Measurements from ENCODE around the gene CTNND1.
A peak's percentile ranks its signal among the peaks of the same experiment; 100 is the strongest.

The CTNND1 gene

GRCh38 chr11:57792060-57792541 lies 30.5 kb downstream of the CTNND1 start:
- no peak overlapping the region for H3K4me3 ChIP-seq (ENCODE audit: low read depth, low read length)
- peaks cover 52% of the 10 kb centered on the region for H3K36me3 ChIP-seq (ENCODE audit: control insufficient read depth, insufficient read depth, low read length)
- no peaks in the 10 kb centered on the region for H3K27me3 ChIP-seq (ENCODE audit: control insufficient read depth, insufficient read depth, low read length)
- no peak overlapping the region for H3K9ac ChIP-seq (ENCODE audit: low read length)
- no peak overlapping the region for H3K27ac ChIP-seq (ENCODE audit: low read depth, low read length)
- no peaks in the 10 kb centered on the region for H3K9me3 ChIP-seq (ENCODE audit: control insufficient read depth, insufficient read depth, low read depth, low read length)
- peaks cover 32% of the 10 kb centered on the region for H3K4me1 ChIP-seq (ENCODE audit: control insufficient read depth, insufficient read depth, low read length)

- H3K9me3 ChIP-seq (ENCODE audit: control insufficient read depth, insufficient read depth, low read depth, low read length), result no peaks in the 10 kb centered on the region
- H3K27ac ChIP-seq (ENCODE audit: low read depth, low read length), result no peak overlapping the region
- no peak overlapping the region for H3K4me3 ChIP-seq (ENCODE audit: low read depth, low read length)
- H3K36me3 ChIP-seq (ENCODE audit: control insufficient read depth, insufficient read depth, low read length), result peaks cover 55% of the 10 kb centered on the region
- H3K9ac ChIP-seq (ENCODE audit: low read length), result no peak overlapping the region
- H3K4me1 ChIP-seq (ENCODE audit: control insufficient read depth, insufficient read depth, low read length), result peaks cover 24% of the 10 kb centered on the region
- no peaks in the 10 kb centered on the region for H3K27me3 ChIP-seq (ENCODE audit: control insufficient read depth, insufficient read depth, low read length)
Measured at GRCh38 chr11:57792870-57793269, 31.3 kb downstream of the CTNND1 start.

GRCh38 chr11:57793351-57794115 lies 31.9 kb downstream of the CTNND1 start:
- Histone ChIP-seq H3K9me3 (ENCODE audit: control insufficient read depth, insufficient read depth, low read depth, low read length) (no peaks in the 10 kb centered on the region), H3K9ac (ENCODE audit: low read length) (no peak overlapping the region), H3K36me3 (ENCODE audit: control insufficient read depth, insufficient read depth, low read length) (peaks cover 60% of the 10 kb centered on the region), H3K4me3 (ENCODE audit: low read depth, low read length) (no peak overlapping the region), H3K4me1 (ENCODE audit: control insufficient read depth, insufficient read depth, low read length) (peaks cover 18% of the 10 kb centered on the region), H3K27me3 (ENCODE audit: control insufficient read depth, insufficient read depth, low read length) (no peaks in the 10 kb centered on the region), H3K27ac (ENCODE audit: low read depth, low read length) (peak overlapping the region; percentile 16; the same call in 1 of the 2 replicates)

- peaks cover 11% of the 10 kb centered on the region for H3K4me1 ChIP-seq (ENCODE audit: control insufficient read depth, insufficient read depth, low read length)
- no peak overlapping the region for H3K9ac ChIP-seq (ENCODE audit: low read length)
- H3K27me3 ChIP-seq (ENCODE audit: control insufficient read depth, insufficient read depth, low read length), result no peaks in the 10 kb centered on the region
- H3K27ac ChIP-seq (ENCODE audit: low read depth, low read length), result 0 out of 2 replicates have a peak overlapping the region, but pooled peaks have one; percentile 4
- peaks cover 75% of the 10 kb centered on the region for H3K36me3 ChIP-seq (ENCODE audit: control insufficient read depth, insufficient read depth, low read length)
- H3K4me3 ChIP-seq (ENCODE audit: low read depth, low read length), result no peak overlapping the region
- H3K9me3 ChIP-seq (ENCODE audit: control insufficient read depth, insufficient read depth, low read depth, low read length), result no peaks in the 10 kb centered on the region
Measured at GRCh38 chr11:57798905-57799559, 37.4 kb downstream of the CTNND1 start.

- H3K9me3 ChIP-seq (ENCODE audit: control insufficient read depth, insufficient read depth, low read depth, low read length), result no peaks in the 10 kb centered on the region
- no peak overlapping the region for H3K9ac ChIP-seq (ENCODE audit: low read length)
- peaks cover 11% of the 10 kb centered on the region for H3K4me1 ChIP-seq (ENCODE audit: control insufficient read depth, insufficient read depth, low read length)
- no peak overlapping the region for H3K4me3 ChIP-seq (ENCODE audit: low read depth, low read length)
- H3K27ac ChIP-seq (ENCODE audit: low read depth, low read length), result no peak overlapping the region
- peaks cover 75% of the 10 kb centered on the region for H3K36me3 ChIP-seq (ENCODE audit: control insufficient read depth, insufficient read depth, low read length)
- no peaks in the 10 kb centered on the region for H3K27me3 ChIP-seq (ENCODE audit: control insufficient read depth, insufficient read depth, low read length)
Measured at GRCh38 chr11:57800444-57801182, 39.0 kb downstream of the CTNND1 start.

- peaks cover 75% of the 10 kb centered on the region for H3K36me3 ChIP-seq (ENCODE audit: control insufficient read depth, insufficient read depth, low read length)
- H3K27ac ChIP-seq (ENCODE audit: low read depth, low read length), result no peak overlapping the region
- H3K9ac ChIP-seq (ENCODE audit: low read length), result no peak overlapping the region
Measured at GRCh38 chr11:57801183-57801485, 39.5 kb downstream of the CTNND1 start.

GRCh38 chr11:57802411-57802810 lies 40.8 kb downstream of the CTNND1 start:
- Histone ChIP-seq H3K27ac (ENCODE audit: low read depth, low read length) (no peak overlapping the region), H3K4me1 (ENCODE audit: control insufficient read depth, insufficient read depth, low read length) (peaks cover 11% of the 10 kb centered on the region), H3K27me3 (ENCODE audit: control insufficient read depth, insufficient read depth, low read length) (no peaks in the 10 kb centered on the region), H3K36me3 (ENCODE audit: control insufficient read depth, insufficient read depth, low read length) (peaks cover 79% of the 10 kb centered on the region), H3K4me3 (ENCODE audit: low read depth, low read length) (no peak overlapping the region), H3K9ac (ENCODE audit: low read length) (no peak overlapping the region), H3K9me3 (ENCODE audit: control insufficient read depth, insufficient read depth, low read depth, low read length) (no peaks in the 10 kb centered on the region)

More at GRCh38 chr11:57801183-57801485, 39.5 kb downstream of the CTNND1 start:
- no peaks in the 10 kb centered on the region for H3K9me3 ChIP-seq (ENCODE audit: control insufficient read depth, insufficient read depth, low read depth, low read length)
- peaks cover 11% of the 10 kb centered on the region for H3K4me1 ChIP-seq (ENCODE audit: control insufficient read depth, insufficient read depth, low read length)
- no peak overlapping the region for H3K4me3 ChIP-seq (ENCODE audit: low read depth, low read length)
- H3K27me3 ChIP-seq (ENCODE audit: control insufficient read depth, insufficient read depth, low read length), result no peaks in the 10 kb centered on the region

- Histone ChIP-seq H3K27me3 (ENCODE audit: control insufficient read depth, insufficient read depth, low read length) (no peaks in the 10 kb centered on the region), H3K27ac (ENCODE audit: low read depth, low read length) (no peak overlapping the region), H3K36me3 (ENCODE audit: control insufficient read depth, insufficient read depth, low read length) (peaks cover 84% of the 10 kb centered on the region), H3K9me3 (ENCODE audit: control insufficient read depth, insufficient read depth, low read depth, low read length) (no peaks in the 10 kb centered on the region), H3K9ac (ENCODE audit: low read length) (no peak overlapping the region), H3K4me3 (ENCODE audit: low read depth, low read length) (no peak overlapping the region), H3K4me1 (ENCODE audit: control insufficient read depth, insufficient read depth, low read length) (peaks cover 8% of the 10 kb centered on the region)
Measured at GRCh38 chr11:57804466-57804865, 42.9 kb downstream of the CTNND1 start.

GRCh38 chr11:57805780-57806179 lies 44.2 kb downstream of the CTNND1 start:
- Histone ChIP-seq H3K36me3 (ENCODE audit: control insufficient read depth, insufficient read depth, low read length) (peaks cover 96% of the 10 kb centered on the region), H3K4me1 (ENCODE audit: control insufficient read depth, insufficient read depth, low read length) (peaks cover 2% of the 10 kb centered on the region; the same call in 1 of the 2 replicates), H3K9ac (ENCODE audit: low read length) (no peak overlapping the region), H3K27me3 (ENCODE audit: control insufficient read depth, insufficient read depth, low read length) (no peaks in the 10 kb centered on the region), H3K27ac (ENCODE audit: low read depth, low read length) (no peak overlapping the region), H3K4me3 (ENCODE audit: low read depth, low read length) (no peak overlapping the region), H3K9me3 (ENCODE audit: control insufficient read depth, insufficient read depth, low read depth, low read length) (no peaks in the 10 kb centered on the region)

- H3K9me3 ChIP-seq (ENCODE audit: control insufficient read depth, insufficient read depth, low read depth, low read length), result no peaks in the 10 kb centered on the region
- no peak overlapping the region for H3K4me3 ChIP-seq (ENCODE audit: low read depth, low read length)
- no peak overlapping the region for H3K27ac ChIP-seq (ENCODE audit: low read depth, low read length)
- H3K36me3 ChIP-seq (ENCODE audit: control insufficient read depth, insufficient read depth, low read length), result peaks cover 100% of the 10 kb centered on the region
- no peaks in the 10 kb centered on the region for H3K27me3 ChIP-seq (ENCODE audit: control insufficient read depth, insufficient read depth, low read length)
- H3K9ac ChIP-seq (ENCODE audit: low read length), result no peak overlapping the region
- H3K4me1 ChIP-seq (ENCODE audit: control insufficient read depth, insufficient read depth, low read length), result no peaks in the 10 kb centered on the region
Measured at GRCh38 chr11:57812634-57813033, 51.0 kb downstream of the CTNND1 start.

GRCh38 chr11:57815476-57815875 lies 53.9 kb downstream of the CTNND1 start:
- Histone ChIP-seq H3K36me3 (ENCODE audit: control insufficient read depth, insufficient read depth, low read length) (peaks cover 80% of the 10 kb centered on the region), H3K27ac (ENCODE audit: low read depth, low read length) (no peak overlapping the region), H3K27me3 (ENCODE audit: control insufficient read depth, insufficient read depth, low read length) (no peaks in the 10 kb centered on the region), H3K9ac (ENCODE audit: low read length) (no peak overlapping the region), H3K9me3 (ENCODE audit: control insufficient read depth, insufficient read depth, low read depth, low read length) (no peaks in the 10 kb centered on the region), H3K4me1 (ENCODE audit: control insufficient read depth, insufficient read depth, low read length) (no peaks in the 10 kb centered on the region), H3K4me3 (ENCODE audit: low read depth, low read length) (no peak overlapping the region)

Data from HUES6 (cell line).